GDM1 (cell line): ENCODE data around the gene NYAP2.

Experiments
- DNase-seq: peaks from one replicate; lab custom pipeline; 2025; lab: John Stamatoyannopoulos, UW

The NYAP2 gene

GRCh38 chr2:225558399-225559071 lies 159.0 kb downstream of the NYAP2 start:
- no peak for DNase-seq

GRCh38 chr2:225559072-225559415 lies 159.5 kb downstream of the NYAP2 start:
- DNase-seq, result no peak

GRCh38 chr2:225566798-225567197 lies 167.3 kb downstream of the NYAP2 start:
- no peak for DNase-seq

GRCh38 chr2:225569995-225570394 lies 170.5 kb downstream of the NYAP2 start:
- DNase-seq, result no peak

- no peak for DNase-seq
Measured at GRCh38 chr2:225573603-225574002, 174.1 kb downstream of the NYAP2 start.

- DNase-seq, result no peak
Measured at GRCh38 chr2:225574582-225575138, 175.2 kb downstream of the NYAP2 start.

- DNase-seq, result no peak
Measured at GRCh38 chr2:225581135-225581534, 181.6 kb downstream of the NYAP2 start.

DNA sequence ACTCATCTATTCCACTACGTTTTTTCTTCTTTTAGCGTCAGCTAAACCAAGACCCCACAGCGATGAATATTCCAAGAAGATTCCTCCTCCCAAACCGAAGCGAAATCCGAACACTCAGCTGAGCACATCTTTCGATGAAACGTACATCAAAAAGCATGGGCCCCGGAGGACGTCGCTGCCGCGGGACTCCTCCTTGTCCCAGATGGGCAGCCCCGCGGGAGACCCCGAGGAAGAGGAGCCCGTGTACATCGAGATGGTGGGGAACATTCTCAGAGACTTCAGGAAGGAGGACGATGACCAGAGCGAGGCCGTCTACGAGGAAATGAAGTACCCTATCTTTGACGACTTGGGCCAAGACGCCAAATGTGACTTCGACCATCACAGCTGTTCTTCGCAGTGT lies 182.4 kb downstream of the NYAP2 start:
- DNase-seq, result no peak

DNA sequence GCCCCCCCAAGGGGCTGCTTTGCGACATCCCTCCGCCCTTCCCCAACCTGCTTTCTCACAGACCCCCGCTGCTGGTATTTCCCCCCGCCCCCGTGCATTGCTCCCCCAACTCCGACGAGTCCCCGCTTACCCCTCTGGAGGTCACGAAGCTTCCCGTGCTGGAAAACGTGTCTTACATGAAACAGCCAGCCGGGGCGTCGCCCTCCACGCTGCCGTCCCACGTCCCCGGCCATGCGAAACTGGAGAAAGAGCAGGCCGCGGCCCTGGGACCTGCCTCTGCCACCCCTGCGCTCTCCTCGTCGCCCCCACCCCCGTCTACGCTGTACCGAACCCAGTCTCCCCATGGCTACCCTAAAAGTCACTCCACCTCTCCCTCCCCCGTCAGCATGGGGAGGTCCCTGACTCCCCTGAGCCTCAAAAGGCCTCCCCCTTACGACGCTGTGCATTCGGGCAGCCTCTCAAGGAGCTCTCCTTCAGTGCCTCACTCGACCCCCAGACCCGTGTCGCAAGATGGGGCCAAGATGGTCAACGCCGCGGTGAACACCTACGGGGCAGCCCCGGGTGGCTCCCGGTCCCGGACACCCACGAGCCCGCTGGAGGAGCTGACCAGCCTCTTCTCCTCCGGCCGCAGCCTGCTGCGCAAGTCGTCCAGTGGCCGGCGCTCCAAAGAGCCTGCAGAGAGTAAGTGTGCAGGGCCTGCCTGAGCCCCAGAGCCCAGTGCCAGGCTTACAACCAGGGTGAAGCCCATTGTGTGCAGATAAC lies 183.0 kb downstream of the NYAP2 start:
- DNase-seq, result no peak

GRCh38 chr2:225584796-225585195 lies 185.3 kb downstream of the NYAP2 start:
- no peak for DNase-seq

DNA sequence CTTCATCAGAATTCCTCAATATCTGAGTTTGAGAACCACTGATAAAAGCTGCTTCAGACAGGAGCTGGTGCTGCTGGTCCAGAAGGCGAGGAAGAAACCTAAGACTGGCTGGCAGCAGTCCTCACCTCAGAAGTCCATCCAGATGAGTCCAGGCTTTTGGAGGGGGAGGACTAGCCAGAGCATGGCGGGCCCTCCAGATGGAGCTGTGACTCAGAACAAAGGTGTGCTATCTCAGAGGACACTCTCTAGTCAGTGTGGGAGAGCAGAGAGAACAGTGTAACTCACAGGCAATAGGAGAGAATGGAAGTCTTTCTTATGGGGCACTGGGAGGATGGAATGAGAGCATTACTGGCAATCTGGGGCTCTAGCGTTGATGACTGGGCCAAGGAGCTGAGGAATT lies 191.4 kb downstream of the NYAP2 start:
- DNase-seq, result no peak

DNA sequence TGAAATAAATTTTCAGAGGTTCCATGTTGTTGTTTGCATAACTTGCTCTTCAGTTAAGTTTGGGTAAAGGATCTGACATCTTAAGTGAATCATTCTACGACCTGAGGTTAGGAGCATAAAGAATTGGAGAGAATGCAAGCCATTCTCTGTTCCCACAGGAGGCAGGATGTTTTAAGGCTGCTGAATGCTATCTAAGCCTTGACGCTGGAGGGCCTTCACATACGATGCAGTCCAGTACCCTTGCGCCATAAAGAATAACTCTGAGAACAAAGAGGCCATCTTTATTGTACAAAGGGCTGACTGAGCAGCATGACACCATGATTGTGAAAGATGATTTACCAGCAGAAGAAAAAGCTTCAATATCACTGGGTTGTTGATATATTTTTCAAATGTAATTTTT lies 198.4 kb downstream of the NYAP2 start:
- DNase-seq, result no peak

- no peak for DNase-seq
Measured at GRCh38 chr2:225598426-225598825, 198.9 kb downstream of the NYAP2 start.

- DNase-seq, result no peak
Measured at GRCh38 chr2:225598897-225599296, 199.4 kb downstream of the NYAP2 start.

DNA sequence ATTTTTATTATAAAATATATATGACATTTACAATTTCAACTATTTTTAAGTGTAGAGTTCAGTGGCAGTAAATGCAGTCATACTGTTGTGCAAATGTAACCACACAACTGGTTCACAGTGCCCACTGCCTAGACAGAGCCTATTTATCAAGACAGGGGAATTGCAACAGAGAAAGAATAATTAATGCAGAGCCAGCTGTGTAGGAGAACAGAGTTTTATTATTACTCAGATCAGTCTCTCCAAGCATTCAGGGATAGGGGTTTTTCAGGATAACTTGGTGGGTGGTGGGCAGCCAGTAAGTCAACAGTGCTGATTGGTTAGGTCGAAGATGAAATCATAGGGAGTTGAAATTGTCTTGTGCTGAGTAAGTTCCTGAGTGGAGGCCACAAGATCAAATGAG lies 200.3 kb downstream of the NYAP2 start:
- DNase-seq, result no peak

GRCh38 chr2:225600444-225600843 lies 200.9 kb downstream of the NYAP2 start:
- no peak for DNase-seq

GRCh38 chr2:225600865-225601264 lies 201.4 kb downstream of the NYAP2 start:
- no peak for DNase-seq

- no peak for DNase-seq
Measured at GRCh38 chr2:225602205-225602604, 202.7 kb downstream of the NYAP2 start.

DNA sequence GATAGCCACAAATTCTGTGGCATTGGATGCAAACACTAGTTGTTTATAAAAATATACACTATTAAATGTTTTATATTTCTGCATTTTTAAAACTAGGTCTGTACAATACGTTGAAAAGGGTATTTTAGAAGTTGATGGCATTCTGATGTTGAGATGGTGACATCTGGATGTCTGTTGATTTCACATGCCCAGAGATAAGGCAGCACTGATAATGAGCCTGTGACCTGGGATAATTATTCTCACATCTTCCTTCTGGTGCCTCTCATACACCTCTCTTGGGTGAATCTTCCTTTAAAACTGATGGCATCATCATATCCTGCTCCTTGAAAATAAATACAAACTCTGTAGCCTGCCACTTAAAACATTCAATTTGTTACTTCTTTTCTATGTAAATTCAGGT lies 208.6 kb downstream of the NYAP2 start:
- no peak for DNase-seq

DNA sequence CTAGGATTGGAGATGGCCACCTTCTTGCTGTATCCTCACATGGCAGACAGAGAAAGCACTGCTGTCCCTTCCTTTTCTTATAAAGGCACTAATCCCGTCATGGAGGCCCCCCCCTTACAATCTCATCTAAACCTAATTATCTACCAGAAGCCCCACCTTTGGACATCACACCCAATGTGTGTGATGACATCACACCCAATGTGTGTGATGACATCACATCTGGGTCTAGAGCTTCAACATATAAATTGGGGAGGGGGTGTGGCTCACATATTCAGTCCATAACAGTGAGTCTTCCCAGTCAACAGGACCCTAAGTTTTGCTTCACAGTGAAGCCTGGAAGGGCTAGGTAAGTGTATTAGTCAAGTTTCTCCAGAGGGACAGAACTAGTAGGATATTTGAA lies 213.1 kb downstream of the NYAP2 start:
- no peak for DNase-seq

GRCh38 chr2:225614915-225615314 lies 215.4 kb downstream of the NYAP2 start:
- DNase-seq, result no peak

- no peak for DNase-seq
Measured at GRCh38 chr2:225615514-225615913, 216.0 kb downstream of the NYAP2 start.

DNA sequence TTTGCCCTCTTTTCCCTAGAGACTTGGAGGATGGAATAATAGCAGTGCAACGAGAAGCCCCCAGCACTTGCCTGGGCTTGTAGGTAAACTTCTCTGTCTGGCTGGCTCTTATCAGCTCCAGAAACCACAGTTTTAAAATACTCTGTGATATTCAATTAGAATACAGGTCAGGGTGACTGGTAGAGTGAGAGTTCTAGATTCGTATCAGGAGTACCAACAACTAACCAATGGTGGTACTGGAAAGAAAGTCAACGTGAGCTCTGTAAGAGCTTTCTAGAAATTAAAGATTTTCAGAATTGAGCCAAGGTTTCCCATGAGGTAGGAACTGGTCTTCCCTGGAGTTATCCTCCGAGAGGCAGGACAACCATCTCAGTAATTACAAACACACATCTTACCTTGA lies 216.9 kb downstream of the NYAP2 start:
- DNase-seq, result no peak

DNA sequence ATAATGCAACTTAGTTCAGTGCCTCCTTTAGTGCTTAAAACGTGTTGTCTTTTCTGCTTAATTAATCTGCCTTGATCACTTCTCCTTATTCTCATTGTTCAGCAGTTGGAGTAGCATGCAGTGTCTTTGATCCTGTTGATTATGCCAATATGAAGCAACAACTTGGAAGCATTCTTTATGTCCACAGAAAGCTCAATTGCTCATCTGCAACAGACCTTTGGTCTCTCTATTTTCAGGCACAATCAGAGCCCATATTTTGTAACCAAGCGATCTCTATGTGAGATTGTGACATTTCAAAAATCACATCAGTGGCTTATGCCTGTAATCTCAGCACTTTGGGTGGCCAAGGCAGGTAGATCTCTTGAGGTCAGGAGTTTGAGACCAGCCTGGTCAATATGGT lies 217.3 kb downstream of the NYAP2 start:
- DNase-seq, result no peak
